ENCODE measurements around the gene HIGD1A. TPM values are rescaled to one million over a fixed set of nuclear protein-coding genes. Genes with fewer than 3 reads are reported as not detected.

Gene HIGD1A
- 180 and 234 TPM in 2 replicates for total RNA-seq

GRCh38 chr3:42804106-42804830 is at the start of gene HIGD1A:
TSS of gene HIGD1A (minus strand) at chr3:42804490. CDS start at chr3:42794253, 10,237 bp downstream.

DNA sequence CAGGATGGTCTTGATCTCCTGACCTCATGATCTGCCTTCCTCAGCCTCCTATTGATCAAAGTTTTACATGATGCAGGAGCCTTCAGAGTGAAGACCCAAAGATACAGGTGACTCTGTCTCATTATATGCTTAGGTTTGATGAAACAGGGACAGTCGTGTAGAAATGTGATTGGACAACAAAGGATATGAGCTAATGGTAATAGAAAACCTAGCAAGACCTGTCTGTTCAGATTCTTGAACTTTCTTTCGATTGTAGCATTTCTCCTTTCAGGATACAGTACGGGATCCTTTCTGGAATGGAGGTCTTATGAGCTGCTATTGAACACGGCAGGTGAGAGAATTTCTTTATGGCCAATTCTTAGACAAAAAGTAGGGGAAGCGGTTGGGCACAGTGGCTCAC is 4.9 kb upstream of the HIGD1A start, which contains the start of gene ACKR2:
Gene ACKR2 (plus strand): TSS at position 244 of the 400 bp plus-strand sequence. CDS start 55,058 bp downstream, outside the sequence.

GRCh38 chr3:42772670-42773408 is 31.5 kb downstream of the HIGD1A start, which contains the start of gene CCDC13:
TSS of gene CCDC13 (minus strand) at chr3:42773253. CDS start at chr3:42758345, 14,908 bp downstream.

Other genes with a start within 250 kb of the HIGD1A start
- gene SEC22C, start 222.5 kb downstream of the HIGD1A start, total RNA-seq = 50.9 and 52.1 TPM in 2 replicates
- 15.2 and 34.2 TPM in 2 replicates for gene SS18L2, start 213.6 kb downstream of the HIGD1A start, total RNA-seq
- 27.3 and 48.0 TPM in 2 replicates for gene NKTR, start 203.8 kb downstream of the HIGD1A start, total RNA-seq
- gene ZBTB47, start 150.8 kb downstream of the HIGD1A start, total RNA-seq = 8.2 and 20.6 TPM in 2 replicates
- not detected in 2 replicates for gene KLHL40, start 119.0 kb downstream of the HIGD1A start, total RNA-seq
- gene HHATL, start 101.7 kb downstream of the HIGD1A start, total RNA-seq = not detected in 2 replicates
- 0.68 and 0.71 TPM in 2 replicates for gene CCDC13, start 31.2 kb downstream of the HIGD1A start, total RNA-seq
- gene ACKR2, start 5.0 kb upstream of the HIGD1A start, total RNA-seq = 0.68 and 1.6 TPM in 2 replicates
- gene CYP8B1, start 71.4 kb upstream of the HIGD1A start, total RNA-seq = not detected in 2 replicates
- gene ZNF662, start 101.7 kb upstream of the HIGD1A start, total RNA-seq = 1.2 and 1.7 TPM in 2 replicates
- gene GASK1A, start 174.8 kb upstream of the HIGD1A start, total RNA-seq = 0.50 and 1.4 TPM in 2 replicates

Data from nasal cavity respiratory epithelium epithelial cell of viscerocranial mucosa (primary cell).